HG02678 (cell line): ENCODE data around the gene SDF2L1.
"Not testable (repeated sequence)": the region's sequence is repeated elsewhere in the genome, so short reads cannot be mapped to it uniquely, and the experiment has no call there.

Experiments
- ATAC-seq: cut with Tn5 transposase; IDR thresholded peaks from one replicate; pipeline ENCODE4 v1.9.1; 2021; ENCODE audit warnings: mild to moderate bottlenecking, moderate library complexity; ENCODE audit not compliant: unreplicated experiment

Gene SDF2L1

GRCh38 chr22:21686193-21686608 is 44.1 kb downstream of the SDF2L1 start:
- no peak for ATAC-seq

- no peak for ATAC-seq
These were observed 44.7 kb downstream of the SDF2L1 start for GRCh38 chr22:21686634-21687393.

GRCh38 chr22:21687685-21688259 is 45.7 kb downstream of the SDF2L1 start:
- no peak for ATAC-seq

- no peak for ATAC-seq
These were observed 46.2 kb downstream of the SDF2L1 start for GRCh38 chr22:21688341-21688705.

DNA sequence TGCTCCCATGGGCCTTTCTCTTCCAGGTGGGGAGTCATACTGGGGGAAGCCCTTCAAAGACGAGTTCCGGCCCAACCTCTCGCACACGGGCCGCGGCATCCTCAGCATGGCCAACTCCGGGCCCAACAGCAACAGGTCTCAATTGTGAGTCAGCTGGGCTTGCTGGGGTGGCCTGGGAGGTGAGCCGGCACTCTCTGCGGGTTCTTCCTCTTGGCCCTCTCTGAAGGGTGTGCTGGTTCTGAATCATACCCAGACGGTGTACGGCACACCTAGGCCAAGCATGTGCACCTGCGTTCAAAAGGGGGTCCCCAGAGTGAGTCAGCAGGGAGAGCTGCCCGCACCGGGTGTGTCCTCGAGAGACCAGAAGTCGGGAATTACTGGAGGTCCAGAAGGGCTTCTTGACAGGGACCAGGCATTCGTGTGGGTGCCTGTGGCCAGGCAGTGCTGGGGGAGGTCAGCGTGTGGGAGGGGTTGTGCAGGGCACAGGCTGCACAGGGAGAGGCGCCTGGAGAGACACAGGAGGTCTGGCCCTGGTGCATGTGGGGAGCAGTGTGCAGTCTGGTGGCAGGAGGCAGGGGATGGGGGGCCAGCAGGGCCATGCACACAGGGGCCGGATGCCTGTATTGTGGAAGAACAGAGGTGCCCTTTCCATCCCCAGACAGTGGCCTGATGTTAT is 46.7 kb downstream of the SDF2L1 start:
- no peak for ATAC-seq

- no peak for ATAC-seq
These were observed 48.3 kb downstream of the SDF2L1 start for GRCh38 chr22:21690401-21690801.

- no peak for ATAC-seq
These were observed 49.7 kb downstream of the SDF2L1 start for GRCh38 chr22:21691816-21692215.

- ATAC-seq = not testable (repeated sequence)
These were observed 50.8 kb downstream of the SDF2L1 start for GRCh38 chr22:21692856-21693255.

- ATAC-seq = no peak
These were observed 51.4 kb downstream of the SDF2L1 start for GRCh38 chr22:21693333-21693998.
